Head of caudate nucleus (tissue), 42 donors: ENCODE results near the gene CAPN12.

Source experiments
- DNase-seq, 42 donors: peaks; one replicate each; pipeline versions ENCODE4 v3.0.0 to v3.0.0-alpha.2; 2020 to 2021; ENCODE audit warnings: mixed read lengths in 7 of 42
- intact Hi-C: fragments of 100-400 bp; cut with DNase I; formaldehyde crosslinking; loops from one replicate; pipeline ENCODE4 v1.15.0; 2022

The CAPN12 gene

GRCh38 chr19:38718747-38719543, 25.3 kb downstream of the CAPN12 start:
- intact Hi-C loops = no loop called here
- DNase-seq = peak; percentile 42 to 90 (median 77)

- intact Hi-C loops = no loop called here
- no peak for DNase-seq
Measured at GRCh38 chr19:38717855-38718254, 26.4 kb downstream of the CAPN12 start.

- no peak for DNase-seq
Measured at GRCh38 chr19:38717051-38717450, 27.2 kb downstream of the CAPN12 start.

GRCh38 chr19:38715555-38715954, 28.7 kb downstream of the CAPN12 start:
- intact Hi-C loops = no loop called here
- DNase-seq = no peak

More at GRCh38 chr19:38717051-38717450, 27.2 kb downstream of the CAPN12 start:
- intact Hi-C loops = no loop called here

GRCh38 chr19:38714354-38714778, 29.9 kb downstream of the CAPN12 start:
- intact Hi-C loops = loop anchor here (5.0 kb wide), 1 partner anchor 67 kb away; the partner anchor contains the start of gene ACTN4

GRCh38 chr19:38713865-38714264, 30.4 kb downstream of the CAPN12 start:
- intact Hi-C loops = loop anchor here (5.0 kb wide), 1 partner anchor 67 kb away; the partner anchor contains the start of gene ACTN4
- DNase-seq = no peak

More at GRCh38 chr19:38714354-38714778, 29.9 kb downstream of the CAPN12 start:
- no peak for DNase-seq

- DNase-seq = peak in 14 of 42 donors; percentile 32 to 74 (median 58)
- intact Hi-C loops = loop anchor here (5.0 kb wide), 1 partner anchor 66 kb away; the partner anchor contains the start of gene ACTN4
Measured at GRCh38 chr19:38713227-38713649, 31.0 kb downstream of the CAPN12 start.

GRCh38 chr19:38712161-38712748, 32.0 kb downstream of the CAPN12 start:
- DNase-seq = no peak
- intact Hi-C loops = loop anchor here (5.0 kb wide), 1 partner anchor 65 kb away; the partner anchor contains the start of gene ACTN4

- no peak for DNase-seq
- intact Hi-C loops = loop anchor here (5.0 kb wide), 1 partner anchor 64 kb away; the partner anchor contains the start of gene ACTN4
Measured at GRCh38 chr19:38711726-38712153, 32.5 kb downstream of the CAPN12 start.

- DNase-seq = peak in 3 of 42 donors; percentile 47 to 64 (median 55)
- intact Hi-C loops = loop anchor here (5.0 kb wide), 1 partner anchor 64 kb away; the partner anchor contains the start of gene ACTN4
Measured at GRCh38 chr19:38710928-38711725, 33.1 kb downstream of the CAPN12 start.

GRCh38 chr19:38710416-38710702, 33.9 kb downstream of the CAPN12 start:
- intact Hi-C loops = loop anchor here (5.0 kb wide), 1 partner anchor 63 kb away; the partner anchor contains the start of gene ACTN4
- peak in 7 of 42 donors; percentile 37 to 75 (median 55) for DNase-seq

GRCh38 chr19:38709671-38710415, 34.4 kb downstream of the CAPN12 start:
- intact Hi-C loops = loop anchor here (5.0 kb wide), 1 partner anchor 63 kb away; the partner anchor contains the start of gene ACTN4
- DNase-seq = no peak

GRCh38 chr19:38709119-38709518, 35.2 kb downstream of the CAPN12 start:
- intact Hi-C loops = no loop called here
- no peak for DNase-seq

- intact Hi-C loops = no loop called here
- no peak for DNase-seq
Measured at GRCh38 chr19:38708413-38709024, 35.8 kb downstream of the CAPN12 start.

- intact Hi-C loops = no loop called here
- DNase-seq = peak in 1 of 42 donors; percentile 50
Measured at GRCh38 chr19:38707512-38708114, 36.7 kb downstream of the CAPN12 start.

- DNase-seq = peak in 2 of 42 donors; percentile 43 to 55
- intact Hi-C loops = no loop called here
Measured at GRCh38 chr19:38706792-38707511, 37.3 kb downstream of the CAPN12 start.
